SK-N-SH treated with all-trans-retinoic acid at 6 μM for 48 hours (cell line): ENCODE measurements around the gene RBM44.

Experiments
- ARNTL ChIP-seq: fragments of 450-650 bp; formaldehyde crosslinking; IDR thresholded peaks from 2 replicates; pipeline ENCODE4 v1.5.0; 2020; ENCODE audit warnings: low read depth, mild to moderate bottlenecking, moderate library complexity, borderline replicate concordance
- CREB5 ChIP-seq: fragments of 250-450 bp; sonication (Bioruptor Pico); IDR thresholded peaks from 2 replicates; pipeline ENCODE4 v1.5.1; 2020; ENCODE audit warnings: low read depth, mild to moderate bottlenecking, moderate library complexity
- CSRNP3 ChIP-seq: fragments of 250-450 bp; sonication (Bioruptor Pico); IDR thresholded peaks from 2 replicates; pipeline ENCODE4 v1.5.1; 2021; ENCODE audit warnings: mild to moderate bottlenecking, moderate library complexity
- ISL1 ChIP-seq: fragments of 250-450 bp; sonication (Bioruptor Pico); IDR thresholded peaks from 2 replicates; pipeline ENCODE4 v2.1.2; 2022; ENCODE audit warnings: mild to moderate bottlenecking, moderate library complexity
- PATZ1 ChIP-seq: fragments of 250-450 bp; sonication (Bioruptor Pico); IDR thresholded peaks from 2 replicates; pipeline ENCODE4 v1.8.0; 2020; ENCODE audit warnings: mild to moderate bottlenecking, moderate library complexity, borderline replicate concordance
- TOX ChIP-seq: fragments of 250-450 bp; sonication (Bioruptor Pico); IDR thresholded peaks from 2 replicates; pipeline ENCODE4 v1.8.0; 2021; ENCODE audit warnings: mild to moderate bottlenecking, moderate library complexity, borderline replicate concordance
- TSHZ2 ChIP-seq: fragments of 250-450 bp; sonication (Bioruptor Pico); IDR thresholded peaks from 2 replicates; pipeline ENCODE4 v1.5.0; 2020; ENCODE audit warnings: mild to moderate bottlenecking, moderate library complexity
- ZC3H10 ChIP-seq: fragments of 250-450 bp; sonication (Bioruptor Pico); IDR thresholded peaks from 2 replicates; pipeline ENCODE4 v1.5.1; 2021; ENCODE audit warnings: mild to moderate bottlenecking, moderate library complexity
- ZNF565 ChIP-seq: fragments of 450-650 bp; formaldehyde crosslinking; conservative IDR thresholded peaks from 2 replicates; pipeline ENCODE4 v1.5.0; 2020; ENCODE audit warnings: low read depth, mild to moderate bottlenecking, moderate library complexity

GRCh38 chr2:237763812-237764211, 34.8 kb upstream of the RBM44 start:
- TF ChIP-seq ZNF565 (CRISPR knock-in tag) (no peak), ZC3H10 (CRISPR knock-in tag) (no peak), CREB5 (CRISPR knock-in tag) (no peak), PATZ1 (no peak), CSRNP3 (CRISPR knock-in tag) (no peak), ISL1 (CRISPR knock-in tag) (no peak), TSHZ2 (CRISPR knock-in tag) (no peak), TOX (no peak), ARNTL (CRISPR knock-in tag) (no peak)
